ENCODE measurements around the gene SLC40A1.

- TF ChIP-seq CTCF (IDR thresholded peaks at IDR 0.05; ENCODE audit: poor library complexity, severe bottlenecking) (no peak), RAD21 (conservative IDR thresholded peaks at IDR 0.05) (no peak), SMC3 (conservative IDR thresholded peaks at IDR 0.05; ENCODE audit: poor library complexity) (no peak), EP300 (conservative IDR thresholded peaks at IDR 0.05; ENCODE audit: poor library complexity, severe bottlenecking) (no peak), REST (IDR thresholded peaks at IDR 0.05; ENCODE audit: borderline replicate concordance) (no peak), TAF1 (IDR thresholded peaks at IDR 0.05; ENCODE audit: low read depth) (no peak), EZH2 (IDR thresholded peaks at IDR 0.05; ENCODE audit: borderline replicate concordance, insufficient read depth, low read length, poor library complexity, severe bottlenecking) (no peak)
Observed at GRCh38 chr2:189558516-189559272, 21.9 kb downstream of the SLC40A1 start.

Data from neural cell (in vitro differentiated cells).